Measurements from ENCODE around the gene SUPT5H.

SUPT5H gene

GRCh38 chr19:39501340-39501739, 56.0 kb downstream of the SUPT5H start:
- peaks cover 100% of the 10 kb centered on the region for H3K27me3 ChIP-seq

GRCh38 chr19:39502640-39503417, 57.4 kb downstream of the SUPT5H start:
- Histone ChIP-seq H3K36me3 (no peaks in the 10 kb centered on the region), H3K9me3 (no peaks in the 10 kb centered on the region), H3K27ac (no peak overlapping the region), H3K27me3 (peaks cover 100% of the 10 kb centered on the region), H3K4me1 (ENCODE audit: control insufficient read depth in 1 of 2, insufficient read depth in 1 of 2, low read depth in 1 of 2, low read length in 1 of 2) (peaks cover 0 to 3% of the 10 kb centered on the region in 2 experiments), H3K4me3 (ENCODE audit: low read depth in 1 of 2, low read length in 1 of 2) (no peak overlapping the region)
- TF ChIP-seq CTCF (IDR thresholded peaks at IDR 0.05), result peak; percentile 85

More at GRCh38 chr19:39501340-39501739, 56.0 kb downstream of the SUPT5H start:
- Histone ChIP-seq H3K4me1 (ENCODE audit: control insufficient read depth in 1 of 2, insufficient read depth in 1 of 2, low read depth in 1 of 2, low read length in 1 of 2) (no peaks in the 10 kb centered on the region), H3K36me3 (no peaks in the 10 kb centered on the region), H3K9me3 (no peaks in the 10 kb centered on the region), H3K4me3 (ENCODE audit: low read depth in 1 of 2, low read length in 1 of 2) (no peak overlapping the region), H3K27ac (no peak overlapping the region)
- no peak for TF ChIP-seq CTCF (IDR thresholded peaks at IDR 0.05)

- Histone ChIP-seq H3K4me3 (ENCODE audit: low read depth in 1 of 2, low read length in 1 of 2) (no peak overlapping the region), H3K4me1 (ENCODE audit: control insufficient read depth in 1 of 2, insufficient read depth in 1 of 2, low read depth in 1 of 2, low read length in 1 of 2) (peaks cover 0 to 3% of the 10 kb centered on the region in 2 experiments), H3K9me3 (no peaks in the 10 kb centered on the region), H3K36me3 (no peaks in the 10 kb centered on the region), H3K27me3 (peaks cover 94% of the 10 kb centered on the region), H3K27ac (no peak overlapping the region)
- no peak for TF ChIP-seq CTCF (IDR thresholded peaks at IDR 0.05)
These were observed 61.2 kb downstream of the SUPT5H start for GRCh38 chr19:39506598-39506943.

- no peaks in the 10 kb centered on the region for H3K9me3 ChIP-seq
- no peak overlapping the region for H3K27ac ChIP-seq
- peaks cover 93% of the 10 kb centered on the region for H3K27me3 ChIP-seq
- no peak for TF ChIP-seq CTCF (IDR thresholded peaks at IDR 0.05)
- H3K36me3 ChIP-seq, result no peaks in the 10 kb centered on the region
- H3K4me3 ChIP-seq (ENCODE audit: low read depth in 1 of 2, low read length in 1 of 2), result no peak overlapping the region
- peaks cover 0 to 3% of the 10 kb centered on the region in 2 experiments for H3K4me1 ChIP-seq (ENCODE audit: control insufficient read depth in 1 of 2, insufficient read depth in 1 of 2, low read depth in 1 of 2, low read length in 1 of 2)
These were observed 61.7 kb downstream of the SUPT5H start for GRCh38 chr19:39506944-39507714.

- Histone ChIP-seq H3K4me3 (ENCODE audit: low read depth in 1 of 2, low read length in 1 of 2) (no peak overlapping the region), H3K27me3 (peaks cover 93% of the 10 kb centered on the region), H3K4me1 (ENCODE audit: control insufficient read depth in 1 of 2, insufficient read depth in 1 of 2, low read depth in 1 of 2, low read length in 1 of 2) (peaks cover 0 to 3% of the 10 kb centered on the region in 2 experiments), H3K27ac (no peak overlapping the region), H3K9me3 (no peaks in the 10 kb centered on the region), H3K36me3 (no peaks in the 10 kb centered on the region)
- TF ChIP-seq CTCF (IDR thresholded peaks at IDR 0.05), result no peak
These were observed 62.5 kb downstream of the SUPT5H start for GRCh38 chr19:39507715-39508364.

All from neutrophil (primary cell).